HEK293T (cell line): ENCODE data around the gene TRAPPC12.

Experiments
- BHLHE40 ChIP-seq: fragments of 450-650 bp; IDR thresholded peaks from 2 replicates; pipeline ENCODE4 v1.6.1; 2016; ENCODE audit warnings: mild to moderate bottlenecking, moderate library complexity, borderline replicate concordance
- CTBP1 ChIP-seq: fragments of 450-650 bp; IDR thresholded peaks from 2 replicates; pipeline ENCODE4 v1.6.1; 2016; ENCODE audit warnings: borderline replicate concordance
- ELF4 ChIP-seq: fragments of 450-650 bp; IDR thresholded peaks from 2 replicates; pipeline ENCODE4 v1.6.1; 2017; ENCODE audit warnings: antibody characterized with exemption
- FOXA1 ChIP-seq: fragments of 450-650 bp; IDR thresholded peaks from 2 replicates; pipeline ENCODE4 v1.6.1; 2016; ENCODE audit warnings: mild to moderate bottlenecking
- FOXM1 ChIP-seq: fragments of 450-650 bp; IDR thresholded peaks from 2 replicates; pipeline ENCODE4 v1.6.1; 2017; ENCODE audit warnings: mild to moderate bottlenecking, borderline replicate concordance
- HDGF ChIP-seq: fragments of 450-650 bp; IDR thresholded peaks from 2 replicates; pipeline ENCODE4 v1.6.1; 2017; ENCODE audit warnings: antibody characterized with exemption, borderline replicate concordance
- LEF1 ChIP-seq: fragments of 450-650 bp; IDR thresholded peaks from 2 replicates; pipeline ENCODE4 v1.6.1; 2017; ENCODE audit warnings: mild to moderate bottlenecking, borderline replicate concordance
- NFRKB ChIP-seq: fragments of 450-650 bp; IDR thresholded peaks from 2 replicates; pipeline ENCODE4 v1.6.1; 2016; ENCODE audit warnings: mild to moderate bottlenecking, moderate library complexity
- PKNOX1 ChIP-seq: fragments of 450-650 bp; IDR thresholded peaks from 2 replicates; pipeline ENCODE4 v1.6.1; 2016
- SP1 ChIP-seq: fragments of 450-650 bp; IDR thresholded peaks from 2 replicates; pipeline ENCODE4 v1.6.1; 2017
- SUZ12 ChIP-seq: fragments of 450-650 bp; IDR thresholded peaks from 2 replicates; pipeline ENCODE4 v1.6.1; 2016; ENCODE audit warnings: mild to moderate bottlenecking
- TARDBP ChIP-seq: fragments of 450-650 bp; IDR thresholded peaks from 2 replicates; pipeline ENCODE4 v1.6.1; 2016

- TF ChIP-seq SP1, result no peak
- no peak for TF ChIP-seq LEF1
- TF ChIP-seq ELF4, result no peak
- no peak for TF ChIP-seq PKNOX1
- TF ChIP-seq SUZ12, result no peak
- TF ChIP-seq TARDBP, result no peak
- no peak for TF ChIP-seq NFRKB
- no peak for TF ChIP-seq CTBP1
- TF ChIP-seq FOXM1, result no peak
- TF ChIP-seq BHLHE40, result no peak
- TF ChIP-seq HDGF, result no peak
- TF ChIP-seq FOXA1, result no peak
These were observed 85.8 kb downstream of the TRAPPC12 start for GRCh38 chr2:3465328-3465727.
